MM.1S (cell line): ENCODE measurements around the gene TRDN.

Experiments used
- DNase-seq: peaks from one replicate; pipeline ENCODE4 v3.0.0-alpha.2; 2015
- H2AFZ ChIP-seq: fragments of 300-600 bp; sonication (generic); 2 replicates; pipeline ENCODE4 v1.6.0; 2016; ENCODE audit warnings: antibody characterized with exemption, low read length
- H3F3A ChIP-seq: fragments of 300-600 bp; sonication (generic); 2 replicates; pipeline ENCODE4 v1.6.1; 2016; ENCODE audit warnings: mild to moderate bottlenecking, antibody characterized with exemption, low read length, moderate library complexity, mixed read lengths; ENCODE audit not compliant: insufficient read depth
- H3K27ac ChIP-seq: fragments of 300-600 bp; sonication (generic); 2 replicates; pipeline ENCODE4 v1.5.1; 2016; ENCODE audit warnings: mild to moderate bottlenecking, low read length
- H3K27me3 ChIP-seq: fragments of 300-600 bp; sonication (generic); replicated peaks from 2 replicates; pipeline ENCODE4 v1.6.0; 2016; ENCODE audit warnings: low read length; ENCODE audit not compliant: insufficient read depth
- H3K36me3 ChIP-seq: fragments of 300-600 bp; sonication (generic); replicated peaks from 2 replicates; pipeline ENCODE4 v1.6.1; 2016; ENCODE audit warnings: mild to moderate bottlenecking, low read length, mixed read lengths; ENCODE audit not compliant: insufficient read depth
- H3K4me1 ChIP-seq: fragments of 300-600 bp; sonication (generic); 2 replicates; pipeline ENCODE4 v1.6.1; 2016; ENCODE audit warnings: low read length, mixed read lengths
- H3K4me2 ChIP-seq: fragments of 300-600 bp; sonication (generic); 2 replicates; pipeline ENCODE4 v1.6.0; 2016; ENCODE audit warnings: low read depth, low read length
- H3K4me3 ChIP-seq: fragments of 300-600 bp; sonication (generic); 2 replicates; pipeline ENCODE4 v1.5.1; 2016; ENCODE audit warnings: low read length, mixed read lengths
- H3K79me2 ChIP-seq: fragments of 300-600 bp; sonication (generic); 2 replicates; pipeline ENCODE4 v1.6.1; 2016; ENCODE audit warnings: mixed run types, low read length, mixed read lengths
- H3K9ac ChIP-seq: fragments of 300-600 bp; sonication (generic); 2 replicates; pipeline ENCODE4 v1.6.1; 2016; ENCODE audit warnings: low read length, mixed read lengths
- H3K9me2 ChIP-seq: fragments of 300-600 bp; sonication (generic); replicated peaks from 2 replicates; pipeline ENCODE4 v1.6.1; 2016; ENCODE audit warnings: mild to moderate bottlenecking, low read length, mixed read lengths; ENCODE audit not compliant: insufficient read depth
- H3K9me3 ChIP-seq: fragments of 300-600 bp; sonication (generic); replicated peaks from 2 replicates; pipeline ENCODE4 v1.6.1; 2016; ENCODE audit warnings: mild to moderate bottlenecking, low read length, mixed read lengths; ENCODE audit not compliant: insufficient read depth
- H4K20me1 ChIP-seq: fragments of 300-600 bp; sonication (generic); 2 replicates; pipeline ENCODE4 v1.6.1; 2016; ENCODE audit warnings: mild to moderate bottlenecking, low read length, moderate library complexity, mixed read lengths; ENCODE audit not compliant: insufficient read depth
- EZH2 ChIP-seq: fragments of 300-600 bp; sonication (generic); optimal IDR thresholded peaks from 2 replicates; pipeline ENCODE3; 2017; ENCODE audit warnings: low read depth, mild to moderate bottlenecking, antibody characterized with exemption, low read length, mixed read lengths
- EZH2phosphoT487 ChIP-seq: fragments of 300-600 bp; sonication (generic); IDR thresholded peaks from 2 replicates; pipeline ENCODE4 v1.6.1; 2018; ENCODE audit warnings: antibody characterized with exemption, low read length
- TF ChIP-seq, protein P1 (sequence below): fragments of 300-600 bp; sonication (generic); IDR thresholded peaks from 2 replicates; pipeline ENCODE4 v1.5.1; 2016; ENCODE audit warnings: antibody characterized with exemption, low read length, mixed read lengths

Gene TRDN

DNA sequence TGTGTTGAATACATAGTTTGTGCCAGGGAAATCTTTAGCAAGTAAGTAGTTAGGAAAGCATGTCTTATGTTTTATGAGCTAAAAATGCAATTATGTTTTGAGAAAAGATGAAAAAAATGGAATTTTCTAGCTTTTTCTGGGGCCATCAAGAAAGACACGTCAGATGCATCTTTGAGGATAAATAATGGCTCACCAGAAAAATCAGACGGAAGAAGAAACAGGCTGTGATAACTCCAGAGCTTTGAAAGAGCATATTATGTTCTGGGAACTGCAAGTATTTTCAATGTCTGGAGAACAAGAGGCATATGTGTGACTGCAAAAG is 467.0 kb downstream of the TRDN start:
- TF ChIP-seq EZH2phosphoT487 = no peak
- TF ChIP-seq, protein P1, sequence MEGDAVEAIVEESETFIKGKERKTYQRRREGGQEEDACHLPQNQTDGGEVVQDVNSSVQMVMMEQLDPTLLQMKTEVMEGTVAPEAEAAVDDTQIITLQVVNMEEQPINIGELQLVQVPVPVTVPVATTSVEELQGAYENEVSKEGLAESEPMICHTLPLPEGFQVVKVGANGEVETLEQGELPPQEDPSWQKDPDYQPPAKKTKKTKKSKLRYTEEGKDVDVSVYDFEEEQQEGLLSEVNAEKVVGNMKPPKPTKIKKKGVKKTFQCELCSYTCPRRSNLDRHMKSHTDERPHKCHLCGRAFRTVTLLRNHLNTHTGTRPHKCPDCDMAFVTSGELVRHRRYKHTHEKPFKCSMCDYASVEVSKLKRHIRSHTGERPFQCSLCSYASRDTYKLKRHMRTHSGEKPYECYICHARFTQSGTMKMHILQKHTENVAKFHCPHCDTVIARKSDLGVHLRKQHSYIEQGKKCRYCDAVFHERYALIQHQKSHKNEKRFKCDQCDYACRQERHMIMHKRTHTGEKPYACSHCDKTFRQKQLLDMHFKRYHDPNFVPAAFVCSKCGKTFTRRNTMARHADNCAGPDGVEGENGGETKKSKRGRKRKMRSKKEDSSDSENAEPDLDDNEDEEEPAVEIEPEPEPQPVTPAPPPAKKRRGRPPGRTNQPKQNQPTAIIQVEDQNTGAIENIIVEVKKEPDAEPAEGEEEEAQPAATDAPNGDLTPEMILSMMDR = no peak
- no peak for TF ChIP-seq EZH2
- H3K4me1 ChIP-seq = no peaks in the 10 kb centered on the region
- H3K27me3 ChIP-seq = no peaks in the 10 kb centered on the region
- H3K36me3 ChIP-seq = no peaks in the 10 kb centered on the region
- H3K9me2 ChIP-seq = no peaks in the 10 kb centered on the region
- H3K4me3 ChIP-seq = no peak overlapping the region
- H3F3A ChIP-seq = no peaks in the 10 kb centered on the region
- DNase-seq = no peak
- no peak overlapping the region for H3K4me2 ChIP-seq
- H4K20me1 ChIP-seq = no peaks in the 10 kb centered on the region
- no peak overlapping the region for H3K9ac ChIP-seq
- H3K27ac ChIP-seq = no peak overlapping the region
- no peak overlapping the region for H2AFZ ChIP-seq
- H3K9me3 ChIP-seq = no peaks in the 10 kb centered on the region
- no peaks in the 10 kb centered on the region for H3K79me2 ChIP-seq

DNA sequence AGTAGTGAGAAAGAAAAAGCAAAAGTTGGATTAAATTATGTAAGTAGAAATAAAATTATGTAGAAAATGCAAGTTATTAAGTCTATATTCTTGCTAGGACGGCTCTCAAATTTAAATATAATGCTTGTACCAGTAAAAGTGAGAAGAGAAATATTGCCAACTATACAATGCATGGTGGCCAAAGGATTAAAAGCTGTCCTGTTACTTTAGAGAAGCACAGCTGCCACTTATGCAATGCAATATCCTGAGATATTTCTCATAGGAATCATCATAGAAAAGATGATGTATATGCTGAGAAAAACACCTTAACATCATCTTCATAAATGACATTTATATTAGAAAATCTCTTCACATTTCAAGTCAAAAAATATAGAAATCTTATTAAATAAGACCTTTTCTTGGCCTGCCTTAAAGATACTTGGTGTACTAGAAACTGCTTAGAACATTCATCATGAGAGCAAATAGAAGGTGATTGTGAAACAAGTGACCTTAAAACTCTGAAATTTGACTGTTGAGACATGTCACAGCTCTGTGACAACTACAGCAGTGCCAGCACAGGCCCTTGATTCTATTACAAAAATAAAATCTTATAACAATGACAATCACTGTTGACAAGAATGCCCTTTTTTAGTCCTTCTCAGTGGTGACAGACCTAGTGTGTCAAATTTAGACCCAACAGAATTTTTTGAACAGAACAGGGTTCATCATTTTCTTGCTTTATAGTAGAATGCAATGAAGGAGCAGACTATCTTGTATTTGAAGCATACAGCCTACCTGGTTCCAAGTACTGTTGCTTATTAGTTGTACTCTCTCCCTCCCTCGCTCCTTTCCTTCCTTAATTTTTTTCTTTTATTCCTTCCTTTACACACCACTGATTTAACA is 467.6 kb downstream of the TRDN start:
- Histone ChIP-seq H2AFZ (no peak overlapping the region), H3K4me1 (no peaks in the 10 kb centered on the region), H3K4me2 (no peak overlapping the region), H3K9ac (no peak overlapping the region), H4K20me1 (no peaks in the 10 kb centered on the region), H3K27me3 (no peaks in the 10 kb centered on the region), H3K9me3 (no peaks in the 10 kb centered on the region), H3K36me3 (no peaks in the 10 kb centered on the region), H3K27ac (no peak overlapping the region), H3K9me2 (no peaks in the 10 kb centered on the region), H3F3A (no peaks in the 10 kb centered on the region), H3K4me3 (no peak overlapping the region), H3K79me2 (no peaks in the 10 kb centered on the region)
- TF ChIP-seq EZH2phosphoT487 = no peak
- DNase-seq = no peak

DNA sequence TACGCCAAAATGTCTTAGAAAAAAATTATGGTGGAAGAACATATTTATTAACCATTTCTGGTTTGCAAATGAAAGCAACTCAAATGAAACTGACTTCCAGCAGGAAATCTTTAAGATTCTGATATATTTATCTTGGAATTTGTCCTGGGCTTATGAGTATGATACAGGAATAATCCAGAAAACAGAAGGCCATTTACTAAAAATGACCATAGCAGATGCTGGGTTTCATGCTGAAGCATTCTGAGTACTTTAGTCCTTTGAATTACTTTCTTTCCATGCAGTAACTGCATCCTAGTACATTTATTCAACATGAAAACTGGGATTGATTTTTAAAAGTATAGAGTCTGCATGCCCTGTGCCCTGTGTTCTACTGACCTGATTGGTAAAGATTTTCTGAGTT is 468.3 kb downstream of the TRDN start:
- Histone ChIP-seq H3K27me3 (no peaks in the 10 kb centered on the region), H3K4me2 (no peak overlapping the region), H3K9me2 (no peaks in the 10 kb centered on the region), H3F3A (no peaks in the 10 kb centered on the region), H3K36me3 (no peaks in the 10 kb centered on the region), H3K79me2 (no peaks in the 10 kb centered on the region), H3K4me1 (no peaks in the 10 kb centered on the region), H3K9ac (no peak overlapping the region), H3K4me3 (no peak overlapping the region), H3K9me3 (no peaks in the 10 kb centered on the region), H3K27ac (no peak overlapping the region), H2AFZ (no peak overlapping the region), H4K20me1 (no peaks in the 10 kb centered on the region)
- DNase-seq = no peak
- TF ChIP-seq, protein P1 = no peak
- TF ChIP-seq EZH2phosphoT487 (no peak), EZH2 (no peak)
